ENCODE measurements around the gene EFNB2.

GRCh38 chr13:106522898-106523525, 12.4 kb downstream of the EFNB2 start:
- TF ChIP-seq POLR2A (IDR thresholded peaks at IDR 0.05; ENCODE audit: low read depth, low read length) (no peak), POLR2AphosphoS5 (IDR thresholded peaks at IDR 0.05; ENCODE audit: low read depth, low read length) (no peak), POU2F2 (IDR thresholded peaks at IDR 0.05; ENCODE audit: low read depth, low read length) (no peak), TAF1 (IDR thresholded peaks at IDR 0.05; ENCODE audit: low read depth, low read length) (no peak)
